Heart left ventricle (tissue), 13 donors: ENCODE measurements around the gene GRIN1.

Experiments
- CTCF ChIP-seq, 12 donors: fragments of 200-600 bp; sonication (generic) in 4 of 12; IDR thresholded peaks; one replicate each; pipeline versions ENCODE4 v1.5.0 to v1.8.0; 2018 to 2022; ENCODE audit warnings: antibody characterized with exemption in 12 of 12, mild to moderate bottlenecking in 5 of 12
- POLR2A ChIP-seq, 2 donors: fragments of 450-650 bp; IDR thresholded peaks; one replicate each; pipeline ENCODE4 v1.6.1; 2017; ENCODE audit warnings: antibody characterized with exemption in 2 of 2, mild to moderate bottlenecking in 2 of 2, moderate library complexity in 2 of 2
- donor health status: ischemic (EF 13 %, LVEDD 7.1; RV severe dilation, severe dysfunction).
- donor health status: DM: no; HTN: yes; CAD: no.
- donor health status: DM: no; HTN: no; CAD: no.
- donor health status: ischemic (EF 25% LVEDD 6.9; RV normal size, moderate dysfunction).
- donor health status: ischemic (EF 25% LVEDD 5.7; RV mildly dilated, moderate dysfunction).
- donor health status: ischemic (EF 35%, LVEDD 5.7; RV mildly dilated, moderate dysfunction).
- donor health status: nonischemic (EF 11% LVEDD 7.7; RV severe dilation, severe dysfunction).
- donor health status: DM: yes; HTN: yes; CAD: no.
- donor health status: PGD.
- donor health status: ischemic (EF 29% LVEDD 5.4; RV normal size, mild dysfunction).
- donor health status: nonischemic (EF 23%, LVEDD 6.1; RV moderate dilation, normal function).

DNA sequence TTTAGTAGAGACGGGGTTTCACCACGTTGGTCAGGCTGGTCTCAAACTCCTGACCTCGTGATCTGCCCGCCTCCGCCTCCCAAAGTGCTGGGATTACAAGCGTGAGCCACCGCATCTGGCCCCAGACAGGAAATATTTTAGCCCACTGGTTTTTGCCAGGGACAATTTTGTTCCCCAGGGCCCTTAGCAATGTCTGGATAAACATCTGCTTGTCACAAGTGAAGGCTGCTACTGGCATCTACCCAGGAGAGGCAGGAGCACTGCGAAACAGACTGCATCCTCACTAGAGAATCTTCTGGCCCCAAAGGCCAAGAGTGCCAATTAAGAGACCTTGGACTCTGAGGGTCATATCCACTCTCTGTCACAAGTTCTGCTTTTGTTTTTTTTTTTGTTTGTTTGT lies 64.0 kb downstream of the GRIN1 start:
- no peak for TF ChIP-seq CTCF (IDR thresholded peaks at IDR 0.05)
- TF ChIP-seq POLR2A (IDR thresholded peaks at IDR 0.05): no peak
